ENCODE measurements around the gene CCDC149.

CCDC149 gene

GRCh38 chr4:24770667-24771066 lies 142.2 kb downstream of the CCDC149 start:
- no peak for TF ChIP-seq CTCF (IDR thresholded peaks at IDR 0.05; ENCODE audit: low read depth, low read length)
- peak; percentile 30 for DNase-seq (ENCODE audit: low read depth, low spot score)
- in situ Hi-C loops (cut with HindIII; ENCODE audit: low sequenced_read_pairs) = no loop called here
- H3K4me3 ChIP-seq (ENCODE audit: low read depth, low read length) = no peak overlapping the region

DNA sequence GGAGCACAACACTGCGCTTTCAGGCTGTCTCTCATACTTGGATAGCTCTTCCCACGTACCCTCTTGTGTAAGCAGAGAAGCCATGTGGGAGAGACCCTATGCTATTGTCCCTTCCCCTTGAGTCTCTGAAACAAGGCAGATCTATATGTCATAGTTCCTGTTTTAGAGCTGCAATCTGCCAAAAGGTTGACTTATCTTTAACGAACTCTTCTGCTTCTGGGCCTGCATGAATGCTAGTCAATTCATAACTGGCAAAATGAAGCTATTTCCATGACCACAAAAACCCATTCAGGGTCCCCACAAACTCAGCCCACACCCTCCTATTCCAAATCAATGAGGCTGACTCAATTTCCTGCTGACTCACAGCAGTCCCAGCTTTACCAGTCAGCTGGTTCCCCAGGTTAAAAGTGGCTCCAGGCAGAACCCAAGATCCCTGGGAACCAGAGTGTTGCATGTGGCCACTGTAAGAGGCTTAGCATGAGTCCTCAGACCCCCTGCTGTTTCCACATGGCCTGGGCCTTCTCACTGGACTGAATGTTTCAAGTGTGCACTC lies 142.7 kb downstream of the CCDC149 start:
- TF ChIP-seq CTCF (IDR thresholded peaks at IDR 0.05; ENCODE audit: low read depth, low read length) = no peak
- in situ Hi-C loops (cut with HindIII; ENCODE audit: low sequenced_read_pairs) = no loop called here
- H3K4me3 ChIP-seq (ENCODE audit: low read depth, low read length) = no peak overlapping the region
- DNase-seq (ENCODE audit: low read depth, low spot score) = peak; percentile 98

GRCh38 chr4:24769571-24769970 lies 143.3 kb downstream of the CCDC149 start:
- no peak overlapping the region for H3K4me3 ChIP-seq (ENCODE audit: low read depth, low read length)
- in situ Hi-C loops (cut with HindIII; ENCODE audit: low sequenced_read_pairs) = no loop called here
- TF ChIP-seq CTCF (IDR thresholded peaks at IDR 0.05; ENCODE audit: low read depth, low read length) = no peak
- DNase-seq (ENCODE audit: low read depth, low spot score) = peak; percentile 69

- in situ Hi-C loops (cut with HindIII; ENCODE audit: low sequenced_read_pairs) = no loop called here
- no peak for DNase-seq (ENCODE audit: low read depth, low spot score)
- H3K4me3 ChIP-seq (ENCODE audit: low read depth, low read length) = no peak overlapping the region
- no peak for TF ChIP-seq CTCF (IDR thresholded peaks at IDR 0.05; ENCODE audit: low read depth, low read length)
Observed at GRCh38 chr4:24768604-24769003, 144.2 kb downstream of the CCDC149 start.

GRCh38 chr4:24768006-24768405 lies 144.8 kb downstream of the CCDC149 start:
- DNase-seq (ENCODE audit: low read depth, low spot score) = no peak
- TF ChIP-seq CTCF (IDR thresholded peaks at IDR 0.05; ENCODE audit: low read depth, low read length) = no peak
- in situ Hi-C loops (cut with HindIII; ENCODE audit: low sequenced_read_pairs) = no loop called here
- H3K4me3 ChIP-seq (ENCODE audit: low read depth, low read length) = no peak overlapping the region

- no peak overlapping the region for H3K4me3 ChIP-seq (ENCODE audit: low read depth, low read length)
- no peak for DNase-seq (ENCODE audit: low read depth, low spot score)
- in situ Hi-C loops (cut with HindIII; ENCODE audit: low sequenced_read_pairs) = no loop called here
- no peak for TF ChIP-seq CTCF (IDR thresholded peaks at IDR 0.05; ENCODE audit: low read depth, low read length)
Observed at GRCh38 chr4:24765376-24765988, 147.4 kb downstream of the CCDC149 start.
